ENCODE measurements around the gene SEPSECS.

DNA sequence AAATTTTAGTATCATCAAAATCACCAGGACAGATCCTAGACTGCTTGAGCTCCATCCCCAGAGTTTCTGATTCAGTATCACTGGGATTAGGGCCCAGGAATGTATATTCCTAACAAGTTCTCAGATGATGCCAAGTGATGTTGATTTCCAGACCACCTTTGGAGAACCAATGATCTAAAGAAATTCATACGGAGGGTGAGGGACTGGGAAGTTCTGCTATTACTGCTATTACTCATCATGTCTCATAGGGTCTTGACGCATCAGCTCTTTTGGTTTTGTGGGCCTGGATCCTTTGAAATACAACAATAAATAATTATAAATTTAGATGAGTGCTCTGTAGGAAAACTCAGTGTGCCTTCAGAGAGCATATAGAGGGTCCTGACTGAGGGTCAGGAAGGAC is 69.7 kb downstream of the SEPSECS start:
- TF ChIP-seq, protein P1, sequence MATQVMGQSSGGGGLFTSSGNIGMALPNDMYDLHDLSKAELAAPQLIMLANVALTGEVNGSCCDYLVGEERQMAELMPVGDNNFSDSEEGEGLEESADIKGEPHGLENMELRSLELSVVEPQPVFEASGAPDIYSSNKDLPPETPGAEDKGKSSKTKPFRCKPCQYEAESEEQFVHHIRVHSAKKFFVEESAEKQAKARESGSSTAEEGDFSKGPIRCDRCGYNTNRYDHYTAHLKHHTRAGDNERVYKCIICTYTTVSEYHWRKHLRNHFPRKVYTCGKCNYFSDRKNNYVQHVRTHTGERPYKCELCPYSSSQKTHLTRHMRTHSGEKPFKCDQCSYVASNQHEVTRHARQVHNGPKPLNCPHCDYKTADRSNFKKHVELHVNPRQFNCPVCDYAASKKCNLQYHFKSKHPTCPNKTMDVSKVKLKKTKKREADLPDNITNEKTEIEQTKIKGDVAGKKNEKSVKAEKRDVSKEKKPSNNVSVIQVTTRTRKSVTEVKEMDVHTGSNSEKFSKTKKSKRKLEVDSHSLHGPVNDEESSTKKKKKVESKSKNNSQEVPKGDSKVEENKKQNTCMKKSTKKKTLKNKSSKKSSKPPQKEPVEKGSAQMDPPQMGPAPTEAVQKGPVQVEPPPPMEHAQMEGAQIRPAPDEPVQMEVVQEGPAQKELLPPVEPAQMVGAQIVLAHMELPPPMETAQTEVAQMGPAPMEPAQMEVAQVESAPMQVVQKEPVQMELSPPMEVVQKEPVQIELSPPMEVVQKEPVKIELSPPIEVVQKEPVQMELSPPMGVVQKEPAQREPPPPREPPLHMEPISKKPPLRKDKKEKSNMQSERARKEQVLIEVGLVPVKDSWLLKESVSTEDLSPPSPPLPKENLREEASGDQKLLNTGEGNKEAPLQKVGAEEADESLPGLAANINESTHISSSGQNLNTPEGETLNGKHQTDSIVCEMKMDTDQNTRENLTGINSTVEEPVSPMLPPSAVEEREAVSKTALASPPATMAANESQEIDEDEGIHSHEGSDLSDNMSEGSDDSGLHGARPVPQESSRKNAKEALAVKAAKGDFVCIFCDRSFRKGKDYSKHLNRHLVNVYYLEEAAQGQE (IDR thresholded peaks at IDR 0.05; ENCODE audit: insufficient read depth in 1 of 2, low read depth in 2 of 2, low read length in 1 of 2): no peak
- TF ChIP-seq, protein P2, sequence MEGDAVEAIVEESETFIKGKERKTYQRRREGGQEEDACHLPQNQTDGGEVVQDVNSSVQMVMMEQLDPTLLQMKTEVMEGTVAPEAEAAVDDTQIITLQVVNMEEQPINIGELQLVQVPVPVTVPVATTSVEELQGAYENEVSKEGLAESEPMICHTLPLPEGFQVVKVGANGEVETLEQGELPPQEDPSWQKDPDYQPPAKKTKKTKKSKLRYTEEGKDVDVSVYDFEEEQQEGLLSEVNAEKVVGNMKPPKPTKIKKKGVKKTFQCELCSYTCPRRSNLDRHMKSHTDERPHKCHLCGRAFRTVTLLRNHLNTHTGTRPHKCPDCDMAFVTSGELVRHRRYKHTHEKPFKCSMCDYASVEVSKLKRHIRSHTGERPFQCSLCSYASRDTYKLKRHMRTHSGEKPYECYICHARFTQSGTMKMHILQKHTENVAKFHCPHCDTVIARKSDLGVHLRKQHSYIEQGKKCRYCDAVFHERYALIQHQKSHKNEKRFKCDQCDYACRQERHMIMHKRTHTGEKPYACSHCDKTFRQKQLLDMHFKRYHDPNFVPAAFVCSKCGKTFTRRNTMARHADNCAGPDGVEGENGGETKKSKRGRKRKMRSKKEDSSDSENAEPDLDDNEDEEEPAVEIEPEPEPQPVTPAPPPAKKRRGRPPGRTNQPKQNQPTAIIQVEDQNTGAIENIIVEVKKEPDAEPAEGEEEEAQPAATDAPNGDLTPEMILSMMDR (IDR thresholded peaks at IDR 0.05): no peak
- TF ChIP-seq SIN3A (IDR thresholded peaks at IDR 0.05; ENCODE audit: borderline replicate concordance, insufficient read depth, low read depth, low read length): no peak

All from Panc1 (cell line).